GM19043 (cell line): Measurements from ENCODE around the gene COL13A1.

ENCODE experiments used
- ATAC-seq: cut with Tn5 transposase; IDR thresholded peaks from one replicate; pipeline ENCODE4 v1.9.1; 2021; ENCODE audit warnings: low read depth; ENCODE audit not compliant: unreplicated experiment

COL13A1 gene

DNA sequence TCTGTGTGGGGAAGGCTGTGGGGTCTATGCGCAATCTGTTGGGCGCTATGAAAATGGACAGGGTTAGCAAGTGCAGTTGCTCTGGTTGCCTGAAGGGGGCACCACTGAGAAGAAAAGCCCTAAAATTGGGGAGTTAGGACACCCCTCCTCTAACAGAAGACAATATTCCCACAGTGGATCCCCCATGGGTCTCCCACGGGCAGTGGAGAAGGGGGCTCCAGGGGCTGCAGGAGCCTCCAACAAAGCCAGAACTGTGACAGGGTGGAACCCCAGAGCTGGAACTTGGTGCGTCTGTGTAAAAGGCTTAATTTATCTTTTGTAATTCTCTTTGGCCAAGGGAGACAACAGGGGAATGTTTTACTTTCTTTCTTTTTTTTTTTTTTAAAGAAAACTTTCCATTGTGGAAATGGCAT lies 12.5 kb upstream of the COL13A1 start:
- no peak for ATAC-seq

DNA sequence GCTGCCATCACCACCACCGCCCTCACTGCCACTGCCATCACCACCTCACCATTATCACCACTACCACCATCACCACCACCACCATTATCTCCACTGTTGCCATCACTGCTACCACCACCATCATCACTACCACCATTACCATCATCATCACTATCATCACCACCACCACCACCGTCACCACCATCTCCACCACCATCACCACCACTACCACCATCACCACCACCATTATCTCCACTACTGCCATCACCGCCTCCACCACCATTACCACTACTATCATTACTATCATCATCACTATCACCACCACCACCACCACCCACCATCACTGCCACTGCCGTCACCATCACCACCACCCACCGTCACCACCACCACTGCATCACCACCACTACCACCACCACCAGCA lies 9.9 kb upstream of the COL13A1 start:
- no peak for ATAC-seq

DNA sequence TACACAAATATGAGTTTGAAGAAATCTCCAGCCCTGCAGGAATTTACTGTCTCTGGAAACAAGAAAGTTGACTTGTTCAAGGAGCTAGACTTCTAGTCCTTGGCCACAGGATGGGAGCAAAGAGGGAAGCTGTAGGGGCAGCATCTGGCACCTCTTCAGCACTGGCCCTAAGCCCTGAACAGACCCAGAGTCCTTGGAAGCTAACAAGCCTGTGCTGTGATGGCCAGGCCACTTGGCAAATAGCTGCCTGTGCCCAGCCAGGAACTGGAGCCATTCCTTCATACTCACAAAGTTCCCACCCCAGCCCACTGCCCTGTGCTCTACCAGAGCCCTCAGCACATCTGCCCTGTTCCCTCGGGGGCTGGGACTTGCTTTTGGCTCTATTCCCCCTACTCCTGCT lies 9.4 kb upstream of the COL13A1 start:
- no peak for ATAC-seq

DNA sequence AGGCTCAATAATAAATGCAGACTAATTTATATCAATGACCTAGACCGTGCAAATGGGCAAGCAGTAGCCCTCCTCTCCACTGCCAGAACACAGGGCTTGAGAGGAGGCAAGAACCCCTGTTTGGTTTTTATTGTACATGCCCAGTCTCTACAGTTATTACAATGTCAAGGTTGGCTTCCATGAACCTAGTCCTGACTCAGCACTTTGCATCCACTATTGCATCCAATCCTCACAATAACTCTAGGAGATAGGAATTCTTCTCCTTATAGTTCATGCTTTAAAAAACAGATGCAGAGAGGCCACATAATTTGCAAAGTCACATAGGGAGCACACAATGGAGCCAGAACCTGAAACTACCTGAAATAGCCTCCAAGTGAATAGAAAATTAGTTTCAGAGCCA lies 7.0 kb upstream of the COL13A1 start:
- ATAC-seq, result no peak

DNA sequence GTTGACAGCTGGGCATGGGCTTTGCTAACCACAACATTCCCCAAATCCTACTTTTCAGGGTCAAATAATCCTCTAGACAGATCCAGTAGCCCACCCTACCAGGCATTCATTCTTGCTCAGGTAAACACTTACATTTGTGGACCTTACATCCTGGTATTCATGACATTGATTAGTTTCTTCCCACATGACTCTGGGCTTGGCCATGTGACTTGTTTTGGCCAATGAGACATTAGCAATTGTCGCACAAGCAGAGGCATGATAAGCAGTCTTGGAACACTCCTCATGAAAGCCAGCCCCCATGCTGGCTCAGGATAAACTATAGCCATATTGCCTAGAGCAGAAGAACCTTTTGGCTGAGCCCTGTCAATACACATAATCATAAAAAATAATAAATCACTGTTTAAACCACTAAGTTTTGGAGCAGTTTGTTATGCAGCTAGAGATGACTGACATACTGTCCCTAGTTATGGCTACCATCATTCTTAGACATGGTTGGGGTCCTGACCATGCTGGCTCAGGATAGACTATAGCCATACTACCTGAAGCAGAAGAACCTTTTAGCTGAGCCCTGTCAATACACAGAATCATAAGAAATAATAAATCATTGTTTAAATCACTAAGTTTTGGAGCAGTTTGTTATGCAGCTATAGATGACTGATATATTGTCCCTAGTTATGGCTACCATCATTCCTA lies 6.3 kb upstream of the COL13A1 start:
- no peak for ATAC-seq

DNA sequence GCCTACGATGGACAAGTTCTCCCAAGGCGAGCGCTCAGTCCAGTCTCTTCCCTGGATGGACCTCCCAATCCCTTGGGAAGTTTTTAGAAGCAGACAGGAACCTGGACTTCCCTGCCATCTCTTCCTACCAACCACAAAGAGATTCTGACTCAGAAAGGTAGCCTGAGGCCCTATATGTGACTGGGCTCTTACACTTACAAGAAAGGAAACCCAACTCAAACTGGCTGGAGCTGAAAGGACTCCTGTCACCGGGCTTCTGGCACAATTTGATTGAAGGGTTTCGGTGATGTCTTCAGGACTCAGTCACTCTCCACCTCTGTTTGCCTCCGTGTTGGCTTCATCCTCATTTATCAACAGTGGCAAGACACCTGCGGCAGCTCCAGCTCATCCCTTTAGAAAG lies 3.7 kb upstream of the COL13A1 start:
- ATAC-seq, result no peak

DNA sequence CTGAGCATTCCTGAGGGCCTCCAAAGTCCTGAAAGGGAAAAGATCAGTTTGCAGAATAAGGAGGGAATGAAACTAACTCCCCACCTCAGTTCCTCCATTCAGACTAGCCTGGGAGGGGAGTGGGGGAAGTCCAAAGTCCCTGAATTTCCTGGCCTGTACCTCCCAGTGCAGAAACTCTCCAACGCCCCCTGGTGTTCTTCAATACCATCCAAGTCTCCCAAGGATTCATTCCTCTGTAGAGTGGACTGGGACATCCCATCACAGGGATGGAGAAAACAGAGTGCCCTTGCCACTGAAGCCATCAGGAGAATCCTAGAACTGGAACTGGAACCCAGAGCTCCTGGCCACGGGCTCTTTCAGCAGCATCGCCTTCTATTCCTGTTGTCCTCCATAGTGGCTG lies 1.6 kb upstream of the COL13A1 start:
- ATAC-seq, result no peak

DNA sequence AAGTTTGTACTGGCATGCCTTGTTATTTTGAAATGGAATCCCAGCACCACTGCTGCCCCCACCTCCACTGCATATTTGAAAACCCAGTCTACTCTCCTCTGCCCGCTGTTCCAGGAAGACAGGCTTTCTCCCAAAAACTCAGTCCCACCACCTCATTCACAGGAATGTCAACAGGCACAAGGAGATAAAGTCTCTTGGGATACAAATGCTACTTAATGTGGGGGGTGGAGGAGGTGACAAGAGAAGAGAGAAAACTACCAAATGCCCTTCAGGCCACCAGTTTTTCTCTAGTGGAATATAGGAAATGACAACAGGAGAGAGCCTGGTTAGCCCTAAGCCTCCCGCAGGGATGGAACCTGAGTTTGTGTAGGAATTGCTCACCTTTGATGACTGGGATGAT lies 1.0 kb upstream of the COL13A1 start:
- no peak for ATAC-seq

DNA sequence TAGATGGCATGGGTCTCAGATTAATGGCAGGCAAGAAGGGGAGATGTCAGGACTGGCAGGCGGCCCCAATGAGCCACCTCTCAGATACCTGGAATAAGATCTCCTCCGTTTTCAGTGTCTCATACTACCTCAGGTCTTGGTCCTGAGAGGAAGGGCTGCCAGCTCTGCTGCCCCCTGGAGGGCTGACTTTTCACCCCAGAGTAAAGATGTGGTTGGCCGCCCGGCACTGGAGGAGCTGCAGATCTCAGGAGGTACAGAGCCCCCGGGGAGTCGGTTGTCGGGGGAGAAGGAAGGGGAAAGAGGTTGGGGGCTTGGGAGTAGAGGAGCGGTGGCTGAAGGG lies 642 bp upstream of the COL13A1 start:
- ATAC-seq, result no peak

DNA sequence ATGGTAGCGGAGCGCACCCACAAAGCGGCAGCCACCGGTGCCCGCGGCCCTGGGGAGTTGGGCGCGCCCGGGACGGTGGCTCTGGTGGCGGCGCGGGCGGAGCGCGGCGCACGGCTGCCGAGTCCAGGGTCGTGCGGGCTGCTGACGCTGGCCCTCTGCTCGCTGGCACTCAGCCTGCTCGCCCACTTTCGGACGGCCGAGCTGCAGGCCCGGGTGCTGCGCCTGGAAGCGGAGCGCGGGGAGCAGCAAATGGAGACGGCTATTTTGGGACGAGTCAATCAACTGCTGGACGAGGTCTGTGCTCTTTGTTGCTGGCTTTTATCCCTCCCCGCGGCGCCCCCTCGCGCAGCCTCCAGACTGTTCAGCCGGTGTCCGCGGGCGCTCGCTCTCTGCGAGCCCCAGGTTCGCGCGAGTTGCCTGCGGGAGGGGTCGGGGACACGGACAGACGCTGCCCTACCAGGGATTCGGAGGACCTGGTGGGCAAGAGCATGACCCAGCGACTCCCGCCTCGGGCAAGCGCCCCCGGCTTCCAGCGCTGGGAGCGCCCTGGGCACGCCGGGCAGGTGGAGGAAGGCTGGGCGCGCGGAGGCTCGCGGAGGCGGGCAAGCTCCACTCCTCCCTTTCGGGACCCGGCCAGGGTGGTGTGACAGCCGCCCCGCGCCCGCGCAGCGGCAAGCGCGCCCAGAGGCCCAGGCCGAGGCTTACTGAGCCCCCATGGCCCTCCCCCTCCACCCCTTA lies 887 bp downstream of the COL13A1 start:
- no peak for ATAC-seq

DNA sequence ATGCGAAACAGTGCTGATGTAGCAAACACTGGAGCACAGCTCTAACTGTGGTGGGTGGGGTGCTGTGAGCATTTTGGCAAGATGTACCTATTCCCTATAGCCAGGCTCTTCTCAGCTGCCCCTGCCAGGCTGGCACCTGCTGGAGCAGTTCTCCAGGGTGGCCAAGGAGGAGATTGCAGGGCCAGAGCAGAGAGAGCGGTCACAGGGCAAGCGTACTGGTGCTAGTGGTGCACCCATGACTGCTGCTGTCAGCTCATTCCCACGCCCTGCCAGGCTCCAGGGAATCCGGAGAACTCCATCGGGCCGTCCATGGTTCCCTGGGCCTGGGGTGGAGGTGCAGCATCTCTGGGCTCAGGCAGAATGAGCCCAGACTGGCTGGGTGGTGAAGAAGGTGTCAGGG lies 2.1 kb downstream of the COL13A1 start:
- ATAC-seq, result no peak

DNA sequence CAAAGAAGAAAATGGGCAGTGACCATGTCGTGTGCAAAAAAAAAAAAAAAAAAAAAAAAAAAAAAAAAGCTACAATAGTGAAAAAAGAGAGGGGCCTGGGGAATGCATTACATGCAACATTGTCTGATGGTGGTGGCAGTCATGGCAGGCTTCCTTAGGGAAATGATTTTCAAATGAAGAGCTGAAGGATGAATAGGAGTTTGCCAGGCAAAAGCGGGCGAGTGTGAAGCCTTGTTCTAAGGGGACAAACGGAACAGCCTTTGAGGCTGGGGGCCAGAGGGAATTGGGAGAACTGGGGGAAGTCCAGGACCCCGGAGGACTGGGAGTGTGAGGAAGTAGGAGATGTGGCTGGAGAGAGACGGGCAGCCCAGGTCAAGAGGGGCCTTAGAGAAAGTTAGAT lies 3.1 kb downstream of the COL13A1 start:
- ATAC-seq, result no peak

DNA sequence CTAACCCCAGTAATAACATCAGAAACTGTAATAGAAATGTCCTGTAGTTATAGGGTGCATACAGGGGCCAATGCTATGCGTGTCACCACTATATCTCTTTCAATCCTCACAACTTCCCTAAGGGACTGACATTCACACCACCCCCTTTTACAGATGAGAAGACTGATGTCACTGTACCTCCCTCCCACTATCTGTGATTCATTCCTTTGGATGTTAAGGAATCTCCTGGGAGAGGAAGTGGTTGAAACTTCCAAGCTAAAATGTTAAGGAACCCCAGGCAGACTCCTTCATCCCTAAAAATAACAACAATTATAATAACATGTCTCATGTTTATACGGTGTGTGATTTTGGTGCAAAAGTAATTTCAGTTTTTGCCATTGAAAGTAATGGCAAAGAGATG lies 5.4 kb downstream of the COL13A1 start:
- ATAC-seq, result no peak

DNA sequence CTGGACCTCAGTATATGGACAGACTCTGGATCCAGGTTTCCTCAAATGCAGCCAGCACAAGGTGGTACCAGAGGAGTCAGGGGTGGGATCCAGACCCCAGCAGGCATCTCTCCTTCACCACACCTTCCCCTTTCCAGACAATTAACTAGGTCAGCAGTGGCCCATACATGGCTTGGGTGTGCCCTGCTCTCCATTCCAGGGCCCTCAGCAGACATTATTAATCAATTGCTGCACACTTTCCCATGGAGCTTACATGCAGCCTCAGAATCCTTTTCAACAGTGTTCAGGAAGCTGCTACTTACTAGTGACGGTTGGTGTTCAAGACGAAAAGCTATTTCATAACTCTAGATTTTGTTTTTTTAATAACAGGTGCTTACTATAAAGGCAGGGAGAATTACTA lies 6.0 kb downstream of the COL13A1 start:
- no peak for ATAC-seq

DNA sequence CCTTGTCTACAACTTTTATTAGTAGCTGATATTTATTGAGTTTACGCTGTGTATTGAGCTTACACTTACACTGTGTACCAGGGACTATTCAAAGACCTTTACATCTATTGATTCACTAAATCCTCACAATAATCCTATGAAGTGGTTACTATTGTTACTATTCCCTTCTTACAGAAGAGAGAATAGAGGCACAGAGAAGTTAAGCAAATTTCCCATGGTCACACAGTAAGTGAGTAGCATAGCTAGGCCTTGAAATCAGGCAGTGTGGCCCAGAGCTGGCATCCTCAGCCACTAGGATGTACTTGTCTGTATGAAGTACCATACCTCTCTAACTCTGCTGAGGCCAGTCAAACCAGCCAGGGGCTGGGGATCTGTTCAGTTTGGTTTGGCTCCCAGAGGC lies 7.6 kb downstream of the COL13A1 start:
- ATAC-seq, result no peak

DNA sequence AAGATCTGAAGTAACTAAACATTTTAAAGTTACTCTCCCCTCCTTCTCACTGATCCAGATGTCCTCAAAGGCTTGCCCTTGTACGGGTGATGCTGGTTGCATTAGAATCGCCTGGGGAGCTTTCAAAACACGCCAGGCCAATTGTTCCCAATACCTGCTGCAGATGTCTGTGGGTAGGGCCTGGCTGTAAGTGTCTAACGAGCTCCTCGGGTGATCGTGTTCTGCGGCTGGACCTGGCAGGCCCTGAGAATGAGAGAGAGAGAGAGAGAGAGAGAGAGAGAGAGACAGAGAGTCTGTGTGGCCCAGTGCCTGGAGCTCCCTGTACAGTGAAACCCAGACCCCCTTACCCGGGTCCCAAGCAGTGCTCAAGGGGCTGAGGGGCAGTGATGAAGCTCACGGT lies 8.4 kb downstream of the COL13A1 start:
- ATAC-seq, result no peak

DNA sequence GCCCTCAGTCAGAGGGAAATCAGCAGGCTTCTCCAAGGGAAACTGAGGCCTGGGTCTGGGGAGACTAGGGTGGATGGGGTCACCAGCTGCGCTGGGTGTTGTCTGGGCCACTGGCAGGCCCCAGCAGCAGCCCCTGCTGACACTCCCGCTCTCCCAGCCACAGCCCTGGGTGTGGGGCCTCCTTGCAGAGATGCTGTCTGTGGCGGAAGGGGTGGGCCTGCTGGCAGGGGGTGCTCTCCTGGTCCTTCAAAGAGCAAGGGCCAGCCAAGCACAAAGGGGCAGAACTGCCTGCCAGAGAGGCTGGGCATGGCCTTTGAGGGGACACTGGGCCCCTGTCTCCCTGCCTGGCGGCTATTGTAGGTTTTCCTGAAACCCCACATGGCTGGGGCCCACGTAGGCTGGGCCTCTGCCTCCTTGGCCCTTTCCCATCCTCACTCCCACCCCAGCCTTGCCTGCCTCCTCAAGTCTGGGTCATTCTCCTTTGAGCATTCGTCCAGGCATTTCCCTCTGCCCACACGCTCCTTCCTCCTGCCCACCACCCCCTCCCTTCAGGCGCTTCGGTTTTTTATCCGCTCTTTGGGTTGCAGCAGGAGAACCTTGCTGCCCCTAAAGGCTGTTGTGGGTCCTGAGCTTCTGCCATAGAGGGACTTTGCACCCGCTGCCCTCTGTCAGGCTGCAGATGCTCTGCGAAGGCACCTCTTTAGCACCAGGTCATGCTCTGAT lies 9.1 kb downstream of the COL13A1 start:
- no peak for ATAC-seq

DNA sequence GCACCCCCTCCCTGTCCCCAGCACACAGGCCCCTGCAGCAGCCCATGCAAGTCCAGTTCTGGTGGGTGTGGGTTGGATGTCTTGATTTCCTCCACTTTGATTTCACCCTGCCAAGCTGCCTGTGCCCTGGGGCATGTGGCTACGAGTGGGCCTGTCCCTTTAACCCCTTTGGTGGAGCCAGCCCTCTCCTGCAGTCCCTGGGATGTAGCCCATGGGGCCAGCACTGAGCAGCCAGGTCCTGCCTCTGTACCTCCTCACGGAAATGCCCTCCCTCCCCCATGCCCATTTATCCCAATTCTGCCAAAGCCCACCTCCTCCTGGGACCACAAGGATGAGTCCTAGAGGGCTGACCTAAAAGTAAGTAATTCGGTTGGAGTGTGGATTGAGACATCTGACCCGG lies 11.9 kb downstream of the COL13A1 start:
- no peak for ATAC-seq

DNA sequence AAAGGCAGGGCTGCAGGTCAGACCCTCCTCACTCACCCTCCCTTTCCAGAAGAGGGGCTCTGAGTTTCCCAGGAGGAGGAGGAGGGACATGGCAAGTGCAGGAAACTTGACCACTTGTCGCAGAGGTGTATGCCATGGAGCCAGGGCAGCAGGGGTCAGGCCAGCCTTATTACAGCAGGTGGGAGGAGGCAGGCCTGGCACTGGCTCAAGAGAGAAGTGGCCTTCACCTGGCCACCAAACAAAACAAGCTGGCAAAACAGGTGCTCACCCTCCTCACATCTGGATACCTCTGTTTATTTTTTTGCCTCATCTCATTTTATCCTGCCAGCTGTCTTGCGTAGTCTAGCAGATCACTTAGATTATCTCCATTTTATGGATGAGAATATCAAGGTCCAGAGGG lies 12.5 kb downstream of the COL13A1 start:
- ATAC-seq, result no peak

DNA sequence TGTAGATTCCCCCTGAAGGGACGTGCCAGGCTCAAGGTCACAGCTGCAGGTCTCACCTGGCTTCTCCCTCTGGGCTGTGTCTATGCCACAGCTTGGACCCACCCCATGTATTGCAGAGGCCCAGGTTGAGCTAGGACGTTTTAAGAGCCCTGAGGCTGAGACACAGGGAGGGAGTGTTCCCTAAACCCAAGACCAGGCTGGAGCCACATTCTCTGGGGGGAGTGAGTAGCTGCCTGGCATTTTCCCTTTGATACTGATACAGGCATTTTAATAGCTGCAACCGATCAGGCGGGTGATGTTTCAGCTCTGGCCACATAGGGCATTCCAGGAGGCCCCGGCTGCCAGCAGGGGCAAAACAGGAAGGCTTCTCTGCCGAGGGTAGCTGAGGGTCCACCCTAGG lies 13.4 kb downstream of the COL13A1 start:
- no peak for ATAC-seq

DNA sequence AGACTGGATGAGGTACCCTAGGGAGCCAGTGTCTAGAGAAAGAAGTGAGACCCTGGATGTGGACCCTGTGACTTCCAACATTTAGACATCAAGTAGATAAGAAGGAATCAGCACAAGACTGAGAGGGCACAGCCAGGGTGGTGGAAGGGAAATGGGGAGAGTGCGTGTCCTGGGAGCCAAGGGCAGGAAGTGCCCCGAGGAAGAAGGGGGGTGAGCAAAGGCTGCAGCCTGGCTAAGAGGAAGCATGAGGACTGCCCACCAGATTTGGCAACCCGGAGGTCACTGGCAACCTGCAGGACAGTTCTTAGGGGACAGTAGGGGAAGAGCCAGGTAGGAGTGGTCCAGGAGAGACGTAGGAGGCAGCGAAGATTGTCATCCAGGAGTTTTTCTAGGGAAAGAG lies 14.8 kb downstream of the COL13A1 start:
- no peak for ATAC-seq

DNA sequence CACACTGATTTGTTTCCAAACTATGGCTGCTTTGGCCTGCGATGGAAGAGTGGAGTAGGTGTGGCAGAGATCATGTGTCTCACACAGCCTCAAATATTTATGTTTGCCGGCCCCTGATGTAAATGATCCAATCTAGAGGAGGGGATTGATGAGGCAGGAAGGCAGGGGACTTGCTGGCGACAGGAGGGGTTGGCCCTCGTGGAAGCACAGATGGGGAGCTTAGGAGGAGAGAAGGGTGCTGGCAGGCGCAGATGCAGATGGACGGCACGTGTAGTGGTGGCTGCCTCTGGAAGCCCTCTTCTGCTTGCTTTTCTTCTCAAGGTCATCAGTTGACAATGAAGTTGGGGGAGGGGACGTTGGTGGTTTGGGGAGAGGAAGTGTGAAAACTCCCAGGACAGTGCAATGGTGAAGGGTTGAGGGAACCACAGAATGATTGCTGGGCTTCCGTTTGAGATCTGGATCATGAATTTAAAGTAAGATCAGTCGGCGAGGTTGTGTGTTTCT lies 15.4 kb downstream of the COL13A1 start:
- ATAC-seq, result no peak
